A549 (cell line): ENCODE data around the gene SHANK3. TPM values are rescaled to one million over a fixed set of nuclear protein-coding genes. Genes with fewer than 3 reads are reported as not detected.
A peak's percentile ranks its signal among the peaks of the same experiment; 100 is the strongest.

Experiments used
- ATAC-seq, 2 experiments: fragments of 200-7000 bp in 1 of 2; fragments of >200 bp in 1 of 2; cut with Nextera tagmentation in 1 of 2; cut with Tn5 transposase in 1 of 2; 3 replicates each; pipeline versions ENCODE4 v1.8.0 to v1.9.1; 2018 to 2020; ENCODE audit warnings: mild to moderate bottlenecking in 1 of 2, moderate library complexity in 1 of 2
- CTCF ChIA-PET: fragments of 300-600 bp; sonication (Branson Sonifier 250); formaldehyde crosslinking; extraction: SDS; loops from one replicate; lab custom pipeline; 2021; ENCODE audit warnings: antibody characterized with exemption, inconsistent platforms; lab: Yijun Ruan, JAX
- POLR2A ChIA-PET: fragments of 350-600 bp; formaldehyde crosslinking; extraction: SDS; loops from one replicate; lab custom pipeline; 2021; ENCODE audit warnings: antibody characterized with exemption, inconsistent platforms; lab: Yijun Ruan, JAX
- DNase-seq, 2 experiments: peaks; one replicate each; pipeline versions ENCODE4 v3.0.0 to v3.0.0-alpha.2; 2011 to 2016; ENCODE audit warnings: low read depth in 1 of 2, low spot score in 1 of 2
- FAIRE-seq: peaks from 2 replicates; lab custom pipeline; 2011; peaks lifted over from hg19 to GRCh38; lab: Jason Lieb, UNC
- H3K27ac ChIP-seq, 2 experiments: fragments of >200 bp; sonication (Bioruptor Twin); formaldehyde crosslinking; 3 replicates each; pipeline ENCODE4 v1.5.1; 2016 to 2017
- H3K4me1 ChIP-seq: fragments of >200 bp; sonication (Bioruptor Twin); formaldehyde crosslinking; 3 replicates; pipeline ENCODE4 v1.6.1; 2016
- H3K4me2 ChIP-seq: fragments of >200 bp; sonication (Bioruptor Twin); formaldehyde crosslinking; 3 replicates; pipeline ENCODE4 v1.6.1; 2016
- H3K4me3 ChIP-seq: fragments of >200 bp; sonication (Bioruptor Twin); formaldehyde crosslinking; 3 replicates; pipeline ENCODE4 v1.5.1; 2016
- H3K9me3 ChIP-seq: fragments of >200 bp; sonication (Bioruptor Twin); formaldehyde crosslinking; 3 replicates; pipeline ENCODE4 v1.6.1; 2016
- CBX2 ChIP-seq: fragments of 200-600 bp; sonication (generic); IDR thresholded peaks from 2 replicates; pipeline ENCODE4 v1.6.1; 2016; ENCODE audit warnings: low read depth, mild to moderate bottlenecking, borderline replicate concordance
- CHD4 ChIP-seq: fragments of 200-600 bp; sonication (generic); IDR thresholded peaks from 2 replicates; pipeline ENCODE4 v1.6.1; 2016; ENCODE audit warnings: antibody characterized with exemption, mild to moderate bottlenecking, borderline replicate concordance
- CTCF ChIP-seq: fragments of >200 bp; sonication (Bioruptor Twin); formaldehyde crosslinking; IDR thresholded peaks from 3 replicates; pipeline ENCODE4 v1.5.1; 2016
- ELK1 ChIP-seq: fragments of 150-350 bp; IDR thresholded peaks from 2 replicates; pipeline ENCODE4 v1.6.1; 2014; ENCODE audit warnings: low read depth, mild to moderate bottlenecking, low read length
- EP300 ChIP-seq, 2 experiments: fragments of >200 bp; sonication (Bioruptor Twin); formaldehyde crosslinking; IDR thresholded peaks; 2 replicates in 1 of 2; 3 replicates in 1 of 2; pipeline ENCODE4 v1.6.1; 2016 to 2017
- FOSB ChIP-seq: fragments of 250-450 bp; sonication (Bioruptor Pico); IDR thresholded peaks from 2 replicates; pipeline ENCODE4 v1.5.0; 2020; ENCODE audit warnings: mild to moderate bottlenecking, moderate library complexity
- FOSL2 ChIP-seq, 2 experiments: fragments of 450-650 bp in 1 of 2; fragments of >200 bp in 1 of 2; sonication (Bioruptor Twin) in 1 of 2; formaldehyde crosslinking; IDR thresholded peaks; 2 replicates each; pipeline versions ENCODE4 v1.5.0 to v1.6.1; 2016 to 2020; ENCODE audit warnings: mild to moderate bottlenecking in 1 of 2, moderate library complexity in 1 of 2
- HEYL ChIP-seq: fragments of 250-450 bp; sonication (Bioruptor Pico); IDR thresholded peaks from 2 replicates; pipeline ENCODE4 v1.8.0; 2021; ENCODE audit warnings: mild to moderate bottlenecking, moderate library complexity
- HOXA7 ChIP-seq: fragments of 250-450 bp; sonication (Bioruptor Pico); IDR thresholded peaks from 2 replicates; pipeline ENCODE4 v1.5.0; 2020; ENCODE audit warnings: mild to moderate bottlenecking, moderate library complexity
- KDM5A ChIP-seq: fragments of 200-600 bp; sonication (generic); IDR thresholded peaks from 2 replicates; pipeline ENCODE4 v1.6.1; 2016; ENCODE audit warnings: antibody characterized with exemption, mild to moderate bottlenecking
- MAX ChIP-seq: IDR thresholded peaks from 2 replicates; pipeline ENCODE4 v1.6.1; 2012
- MAZ ChIP-seq: fragments of 150-350 bp; IDR thresholded peaks from 2 replicates; pipeline ENCODE4 v1.6.1; 2014; ENCODE audit warnings: antibody characterized with exemption, low read depth, low read length, borderline replicate concordance
- PBX3 ChIP-seq: IDR thresholded peaks from 2 replicates; pipeline ENCODE4 v1.6.1; 2012
- RAD21 ChIP-seq, 2 experiments: fragments of >200 bp in 1 of 2; sonication (Bioruptor Twin) in 1 of 2; formaldehyde crosslinking in 1 of 2; IDR thresholded peaks in 1 of 2; conservative IDR thresholded peaks in 1 of 2; 2 replicates in 1 of 2; 3 replicates in 1 of 2; pipeline ENCODE4 v1.6.1; 2012 to 2018; ENCODE audit warnings: inconsistent platforms in 1 of 2
- RFX5 ChIP-seq: fragments of 450-650 bp; IDR thresholded peaks from 2 replicates; pipeline ENCODE4 v1.7.1; 2014; ENCODE audit warnings: antibody characterized with exemption, mild to moderate bottlenecking, moderate library complexity
- SMC3 ChIP-seq: fragments of >200 bp; sonication (Bioruptor Twin); formaldehyde crosslinking; IDR thresholded peaks from 3 replicates; pipeline ENCODE4 v1.6.1; 2018; ENCODE audit warnings: inconsistent platforms
- SREBF2 ChIP-seq: fragments of 450-650 bp; IDR thresholded peaks from 2 replicates; pipeline ENCODE4 v1.6.1; 2014; ENCODE audit warnings: mild to moderate bottlenecking, moderate library complexity
- ZC3H11A ChIP-seq: fragments of 450-650 bp; IDR thresholded peaks from 2 replicates; pipeline ENCODE4 v1.6.1; 2014; ENCODE audit warnings: antibody characterized with exemption, mild to moderate bottlenecking
- WGBS: methylation state at CpG from one replicate; pipeline ENCODE4 v1.1.6; 2017; ENCODE audit errors: missing lambda C conversion rate; 5-methylcytosine and 5-hydroxymethylcytosine counted together
- polyA plus RNA-seq, 4 experiments: library from polyadenylated mRNA; depleted of rRNA in 3 of 4; stranded (reverse); fragments of >200 nt; fragmentation: RNase III in 1 of 4; extraction: RNeasy Plus Mini Kit Qiagen cat#74134 plus additional on column Dnase treatment in 1 of 4; gene quantifications; 2 replicates in 3 of 4; 3 replicates in 1 of 4; pipeline ENCODE4 v1.2.3, GENCODE V29; 2011 to 2017
- TF ChIP-seq, protein P1 (sequence below): fragments of 200-600 bp; sonication (generic); IDR thresholded peaks from 2 replicates; pipeline ENCODE4 v1.6.1; 2016; ENCODE audit warnings: antibody characterized with exemption, mild to moderate bottlenecking, moderate library complexity

SHANK3 gene
- polyA plus RNA-seq, 2 of the 4 experiments (the other 2 are of a cell fraction), result 0.53 to 2.4 TPM

GRCh38 chr22:50688448-50688847 lies 15.8 kb downstream of the SHANK3 start:
- ChIA-PET POLR2A (no interaction called here), CTCF (no interaction called here)
- no peak for TF ChIP-seq EP300 (IDR thresholded peaks at IDR 0.05)
- TF ChIP-seq RFX5, result no peak
- no peak for TF ChIP-seq KDM5A
- TF ChIP-seq, protein P1, sequence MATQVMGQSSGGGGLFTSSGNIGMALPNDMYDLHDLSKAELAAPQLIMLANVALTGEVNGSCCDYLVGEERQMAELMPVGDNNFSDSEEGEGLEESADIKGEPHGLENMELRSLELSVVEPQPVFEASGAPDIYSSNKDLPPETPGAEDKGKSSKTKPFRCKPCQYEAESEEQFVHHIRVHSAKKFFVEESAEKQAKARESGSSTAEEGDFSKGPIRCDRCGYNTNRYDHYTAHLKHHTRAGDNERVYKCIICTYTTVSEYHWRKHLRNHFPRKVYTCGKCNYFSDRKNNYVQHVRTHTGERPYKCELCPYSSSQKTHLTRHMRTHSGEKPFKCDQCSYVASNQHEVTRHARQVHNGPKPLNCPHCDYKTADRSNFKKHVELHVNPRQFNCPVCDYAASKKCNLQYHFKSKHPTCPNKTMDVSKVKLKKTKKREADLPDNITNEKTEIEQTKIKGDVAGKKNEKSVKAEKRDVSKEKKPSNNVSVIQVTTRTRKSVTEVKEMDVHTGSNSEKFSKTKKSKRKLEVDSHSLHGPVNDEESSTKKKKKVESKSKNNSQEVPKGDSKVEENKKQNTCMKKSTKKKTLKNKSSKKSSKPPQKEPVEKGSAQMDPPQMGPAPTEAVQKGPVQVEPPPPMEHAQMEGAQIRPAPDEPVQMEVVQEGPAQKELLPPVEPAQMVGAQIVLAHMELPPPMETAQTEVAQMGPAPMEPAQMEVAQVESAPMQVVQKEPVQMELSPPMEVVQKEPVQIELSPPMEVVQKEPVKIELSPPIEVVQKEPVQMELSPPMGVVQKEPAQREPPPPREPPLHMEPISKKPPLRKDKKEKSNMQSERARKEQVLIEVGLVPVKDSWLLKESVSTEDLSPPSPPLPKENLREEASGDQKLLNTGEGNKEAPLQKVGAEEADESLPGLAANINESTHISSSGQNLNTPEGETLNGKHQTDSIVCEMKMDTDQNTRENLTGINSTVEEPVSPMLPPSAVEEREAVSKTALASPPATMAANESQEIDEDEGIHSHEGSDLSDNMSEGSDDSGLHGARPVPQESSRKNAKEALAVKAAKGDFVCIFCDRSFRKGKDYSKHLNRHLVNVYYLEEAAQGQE, result no peak
- TF ChIP-seq FOSB (CRISPR knock-in tag), result no peak
- no peak for TF ChIP-seq ZC3H11A
- TF ChIP-seq CHD4, result no peak
- TF ChIP-seq SREBF2, result no peak
- TF ChIP-seq HEYL (CRISPR knock-in tag), result no peak
- TF ChIP-seq MAZ, result no peak
- TF ChIP-seq CBX2, result no peak
- no peak for TF ChIP-seq FOSL2 (IDR thresholded peaks at IDR 0.05)
- no peak for TF ChIP-seq FOSL2 (CRISPR knock-in tag; IDR thresholded peaks at IDR 0.05)
- TF ChIP-seq, all 56 proteins: peak for 0
- Histone ChIP-seq H3K4me3 (no peak overlapping the region), H3K9me3 (no peaks in the 10 kb centered on the region), H3K4me1 (no peaks in the 10 kb centered on the region), H3K4me2 (no peak overlapping the region), H3K27ac (no peak overlapping the region)
- 50% methylated on average over 2 of the region's 5 CpGs for WGBS
- DNase-seq, result no peak
- no peak for ATAC-seq
- FAIRE-seq, result no peak

DNA sequence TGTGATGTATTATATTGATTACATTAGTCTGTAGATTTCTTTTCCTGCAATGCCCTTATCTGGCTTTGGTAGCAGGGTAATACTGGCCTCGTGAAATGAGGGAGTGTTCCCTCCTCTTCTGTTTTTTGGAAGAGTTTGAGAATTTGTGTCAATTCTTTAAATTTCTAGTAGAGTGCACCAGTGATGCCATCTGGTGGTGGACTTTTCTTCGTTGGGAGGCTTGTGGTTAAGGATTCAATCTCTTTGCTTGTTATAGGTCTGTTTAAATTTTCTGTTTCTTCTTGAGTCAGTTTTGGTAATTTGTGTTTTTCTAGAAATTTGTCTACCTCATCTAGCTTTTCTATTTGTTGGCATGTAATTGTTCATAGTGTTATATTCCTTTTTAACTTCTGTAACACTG lies 18.9 kb downstream of the SHANK3 start:
- ATAC-seq, result no peak
- POLR2A ChIA-PET, result no interaction called here
- H3K4me2 ChIP-seq, result no peak overlapping the region
- TF ChIP-seq MAX, result no peak
- TF ChIP-seq HOXA7, result no peak
- peak; percentile 54 for TF ChIP-seq SMC3
- peak; percentile 50 for TF ChIP-seq CTCF
- no peak for TF ChIP-seq FOSL2 (IDR thresholded peaks at IDR 0.05)
- no peak for TF ChIP-seq FOSL2 (CRISPR knock-in tag; IDR thresholded peaks at IDR 0.05)
- TF ChIP-seq RAD21 (conservative IDR thresholded peaks at IDR 0.05 in 1 of 2, IDR thresholded peaks at IDR 0.05 in 1 of 2), result peak; percentile 50 to 65
- no peak for TF ChIP-seq ELK1
- TF ChIP-seq PBX3, result no peak
- TF ChIP-seq, all 56 proteins: peak for 3
- peak in 1 of 2 experiments; percentile 42 for DNase-seq
- CTCF ChIA-PET, result interaction anchor here (0.6 to 2.5 kb wide), 12 partner anchors 9 to 152 kb away, joined by 3 to 11 read pairs (median 3); partner anchors contain the start of gene ARSA
- H3K4me3 ChIP-seq, result no peak overlapping the region
- no peaks in the 10 kb centered on the region for H3K9me3 ChIP-seq
- H3K4me1 ChIP-seq, result no peaks in the 10 kb centered on the region
- H3K27ac ChIP-seq, result no peak overlapping the region
- WGBS, result 2% methylated on average over 2 of the region's 2 CpGs
- FAIRE-seq, result no peak
